HepG2 (cell line): Measurements from ENCODE around the gene ZCCHC10. TPM values are rescaled to one million over a fixed set of nuclear protein-coding genes. Genes with fewer than 3 reads are reported as not detected.

Source experiments
- HNRNPLL ChIP-seq: fragments of 200-400 bp; formaldehyde crosslinking; IDR thresholded peaks from 2 replicates; pipeline ENCODE4 v1.6.1; 2017; ENCODE audit warnings: mild to moderate bottlenecking, low read depth, low read length; ENCODE audit not compliant: poor library complexity, severe bottlenecking
- JUNB ChIP-seq: sonication (generic); formaldehyde crosslinking; IDR thresholded peaks from 2 replicates; pipeline ENCODE4 v1.8.0; 2022; ENCODE audit warnings: missing genetic modification reagents, mild to moderate bottlenecking, borderline replicate concordance
- KLF16 ChIP-seq, 2 experiments: sonication (generic) in 1 of 2; formaldehyde crosslinking in 1 of 2; IDR thresholded peaks; 2 replicates each; pipeline versions ENCODE4 v1.6.1 to v1.8.0; 2016 to 2023; ENCODE audit warnings: missing genetic modification reagents in 2 of 2, missing compliant biosample characterization in 1 of 2
- RFX5 ChIP-seq: IDR thresholded peaks from 2 replicates; pipeline ENCODE4 v1.6.1; 2011; ENCODE audit warnings: low read depth, low read length, improper control_type of control experiment
- TGIF2 ChIP-seq: IDR thresholded peaks from 2 replicates; pipeline ENCODE4 v1.6.1; 2016; ENCODE audit warnings: control low read depth, missing compliant biosample characterization
- U2AF2 ChIP-seq: fragments of 200-400 bp; formaldehyde crosslinking; IDR thresholded peaks from 2 replicates; pipeline ENCODE4 v1.6.1; 2017; ENCODE audit warnings: low read depth, mild to moderate bottlenecking, low read length
- ZKSCAN1 ChIP-seq: fragments of 150-350 bp; IDR thresholded peaks from 2 replicates; pipeline ENCODE4 v1.6.1; 2014; ENCODE audit warnings: low read length
- ZNF331 ChIP-seq: sonication (generic); formaldehyde crosslinking; IDR thresholded peaks from 2 replicates; pipeline ENCODE4 v1.4.0; 2020; ENCODE audit warnings: missing genetic modification reagents
- ZNF44 ChIP-seq: sonication (generic); formaldehyde crosslinking; IDR thresholded peaks from 2 replicates; pipeline ENCODE4 v1.5.1; 2020; ENCODE audit warnings: mild to moderate bottlenecking, missing genetic modification reagents
- ZNF569 ChIP-seq: sonication (generic); formaldehyde crosslinking; IDR thresholded peaks from 2 replicates; pipeline ENCODE4 v1.5.0; 2020; ENCODE audit warnings: mild to moderate bottlenecking, missing genetic modification reagents, moderate library complexity, borderline replicate concordance
- ZNF589 ChIP-seq: sonication (generic); formaldehyde crosslinking; conservative IDR thresholded peaks from 2 replicates; pipeline ENCODE4 v1.8.0; 2022; ENCODE audit warnings: mild to moderate bottlenecking, moderate library complexity, missing genetic modification reagents
- ZNF773 ChIP-seq: sonication (generic); formaldehyde crosslinking; IDR thresholded peaks from 2 replicates; pipeline ENCODE4 v1.4.0; 2020; ENCODE audit warnings: missing genetic modification reagents, borderline replicate concordance
- polyA plus RNA-seq, 8 experiments: library from polyadenylated mRNA; depleted of rRNA in 3 of 8; stranded (reverse) in 7 of 8; unstranded in 1 of 8; fragments of >200 nt; fragmentation: Illumina TruSeq in 4 of 8; extraction: Trizol in 4 of 8; gene quantifications; 2 replicates each; pipeline versions ENCODE4 v1.2.1 to v1.2.3, GENCODE V29; 2011 to 2016; ENCODE audit warnings: low read depth in 4 of 8, missing spikeins in 1 of 8, mixed read lengths in 1 of 8; ENCODE audit not compliant: insufficient read depth in 1 of 8
- total RNA-seq, 5 experiments: library from RNA; depleted of rRNA; stranded (reverse); fragments of >200 nt; fragmentation: Illumina TruSeq; extraction: Trizol; gene quantifications; 2 replicates each; pipeline ENCODE4 v1.2.3, GENCODE V29; 2016; ENCODE audit warnings: low read depth in 1 of 5
- TF ChIP-seq, protein P1 (sequence below): IDR thresholded peaks from 2 replicates; pipeline ENCODE4 v1.6.1; 2016; ENCODE audit warnings: mild to moderate bottlenecking
- TF ChIP-seq, protein P2 (sequence below): sonication (generic); formaldehyde crosslinking; IDR thresholded peaks from 2 replicates; pipeline ENCODE4 v1.5.1; 2020; ENCODE audit warnings: mild to moderate bottlenecking, missing genetic modification reagents
- TF ChIP-seq, protein P3 (sequence below): sonication (generic); formaldehyde crosslinking; IDR thresholded peaks from 2 replicates; pipeline ENCODE4 v1.9.0; 2021; ENCODE audit warnings: missing genetic modification reagents, borderline replicate concordance
- TF ChIP-seq, protein P4 (sequence below): sonication (generic); formaldehyde crosslinking; IDR thresholded peaks from 2 replicates; pipeline ENCODE4 v1.4.0; 2020; ENCODE audit warnings: mild to moderate bottlenecking, missing genetic modification reagents
- TF ChIP-seq, protein P5 (sequence below): sonication (generic); formaldehyde crosslinking; IDR thresholded peaks from 2 replicates; pipeline ENCODE4 v1.8.0; 2022; ENCODE audit warnings: missing genetic modification reagents, low read depth, mild to moderate bottlenecking, borderline replicate concordance

The ZCCHC10 gene
- total and polyA plus RNA-seq, 2 of the 13 experiments (the other 11 are each of a cell fraction or from before 2014, with no cell fraction given) = 40.7 to 48.2 TPM

DNA sequence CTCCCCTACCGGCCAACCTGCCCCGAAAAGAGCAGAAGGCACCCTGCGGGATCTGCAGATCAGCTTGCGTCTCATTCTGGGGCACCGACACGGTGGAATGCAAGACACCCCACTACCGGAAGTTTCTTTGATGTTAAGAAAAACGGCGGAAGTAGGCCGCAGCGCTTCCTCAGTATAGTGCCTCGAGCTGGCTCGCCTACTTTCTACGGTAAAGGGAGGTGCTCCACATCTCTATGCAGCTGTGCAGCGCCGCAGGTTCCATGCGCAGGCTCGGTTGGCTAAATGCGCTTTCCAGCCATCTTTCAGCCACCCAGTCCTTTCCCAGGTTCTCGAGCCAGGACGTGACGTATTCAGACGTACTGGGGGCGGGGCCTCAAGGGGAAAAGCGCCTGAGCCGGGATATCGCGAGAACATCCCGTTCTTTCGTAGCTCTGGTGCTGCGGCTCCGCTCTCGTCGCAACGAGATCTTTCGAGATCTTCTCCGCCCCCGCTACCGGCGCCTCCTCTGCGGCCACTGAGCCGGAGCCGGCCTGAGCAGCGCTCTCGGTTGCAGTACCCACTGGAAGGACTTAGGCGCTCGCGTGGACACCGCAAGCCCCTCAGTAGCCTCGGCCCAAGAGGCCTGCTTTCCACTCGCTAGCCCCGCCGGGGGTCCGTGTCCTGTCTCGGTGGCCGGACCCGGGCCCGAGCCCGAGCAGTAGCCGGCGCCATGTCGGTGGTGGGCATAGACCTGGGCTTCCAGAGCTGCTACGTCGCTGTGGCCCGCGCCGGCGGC is 25.4 kb upstream of the ZCCHC10 start, which contains the start of gene HSPA4 (continued):
- TF ChIP-seq, protein P1, sequence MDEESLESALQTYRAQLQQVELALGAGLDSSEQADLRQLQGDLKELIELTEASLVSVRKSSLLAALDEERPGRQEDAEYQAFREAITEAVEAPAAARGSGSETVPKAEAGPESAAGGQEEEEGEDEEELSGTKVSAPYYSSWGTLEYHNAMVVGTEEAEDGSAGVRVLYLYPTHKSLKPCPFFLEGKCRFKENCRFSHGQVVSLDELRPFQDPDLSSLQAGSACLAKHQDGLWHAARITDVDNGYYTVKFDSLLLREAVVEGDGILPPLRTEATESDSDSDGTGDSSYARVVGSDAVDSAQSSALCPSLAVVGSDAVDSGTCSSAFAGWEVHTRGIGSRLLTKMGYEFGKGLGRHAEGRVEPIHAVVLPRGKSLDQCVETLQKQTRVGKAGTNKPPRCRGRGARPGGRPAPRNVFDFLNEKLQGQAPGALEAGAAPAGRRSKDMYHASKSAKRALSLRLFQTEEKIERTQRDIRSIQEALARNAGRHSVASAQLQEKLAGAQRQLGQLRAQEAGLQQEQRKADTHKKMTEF (CRISPR knock-in tag) = peak; percentile 90
- no peak for TF ChIP-seq ZNF773 (CRISPR knock-in tag)
- TF ChIP-seq ZNF331 (CRISPR knock-in tag) = peak; percentile 59; the same call in 1 of the 2 replicates
- TF ChIP-seq, protein P2, sequence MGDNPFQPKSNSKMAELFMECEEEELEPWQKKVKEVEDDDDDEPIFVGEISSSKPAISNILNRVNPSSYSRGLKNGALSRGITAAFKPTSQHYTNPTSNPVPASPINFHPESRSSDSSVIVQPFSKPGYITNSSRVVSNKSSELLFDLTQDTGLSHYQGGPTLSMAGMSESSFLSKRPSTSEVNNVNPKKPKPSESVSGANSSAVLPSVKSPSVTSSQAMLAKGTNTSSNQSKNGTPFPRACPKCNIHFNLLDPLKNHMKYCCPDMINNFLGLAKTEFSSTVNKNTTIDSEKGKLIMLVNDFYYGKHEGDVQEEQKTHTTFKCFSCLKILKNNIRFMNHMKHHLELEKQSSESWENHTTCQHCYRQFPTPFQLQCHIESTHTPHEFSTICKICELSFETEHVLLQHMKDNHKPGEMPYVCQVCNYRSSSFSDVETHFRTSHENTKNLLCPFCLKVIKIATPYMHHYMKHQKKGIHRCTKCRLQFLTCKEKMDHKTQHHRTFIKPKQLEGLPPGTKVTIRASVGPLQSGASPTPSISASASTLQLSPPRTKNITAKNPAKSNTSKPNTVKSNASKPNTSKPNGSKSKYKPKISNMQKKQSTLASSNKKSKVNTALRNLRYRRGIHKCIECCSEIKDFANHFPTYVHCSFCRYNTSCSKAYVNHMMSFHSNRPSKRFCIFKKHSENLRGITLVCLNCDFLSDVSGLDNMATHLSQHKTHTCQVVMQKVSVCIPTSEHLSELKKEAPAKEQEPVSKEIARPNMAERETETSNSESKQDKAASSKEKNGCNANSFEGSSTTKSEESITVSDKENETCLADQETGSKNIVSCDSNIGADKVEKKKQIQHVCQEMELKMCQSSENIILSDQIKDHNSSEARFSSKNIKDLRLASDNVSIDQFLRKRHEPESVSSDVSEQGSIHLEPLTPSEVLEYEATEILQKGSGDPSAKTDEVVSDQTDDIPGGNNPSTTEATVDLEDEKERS = peak; percentile 85
- peak; percentile 94 for TF ChIP-seq HNRNPLL
- no peak for TF ChIP-seq TGIF2 (CRISPR knock-in tag)
- 0 out of 2 replicates have a peak, but pooled peaks have one; percentile 49 for TF ChIP-seq ZNF569 (CRISPR knock-in tag)
- TF ChIP-seq ZNF589 = no peak
- TF ChIP-seq JUNB (CRISPR knock-in tag) = no peak
- TF ChIP-seq, protein P3, sequence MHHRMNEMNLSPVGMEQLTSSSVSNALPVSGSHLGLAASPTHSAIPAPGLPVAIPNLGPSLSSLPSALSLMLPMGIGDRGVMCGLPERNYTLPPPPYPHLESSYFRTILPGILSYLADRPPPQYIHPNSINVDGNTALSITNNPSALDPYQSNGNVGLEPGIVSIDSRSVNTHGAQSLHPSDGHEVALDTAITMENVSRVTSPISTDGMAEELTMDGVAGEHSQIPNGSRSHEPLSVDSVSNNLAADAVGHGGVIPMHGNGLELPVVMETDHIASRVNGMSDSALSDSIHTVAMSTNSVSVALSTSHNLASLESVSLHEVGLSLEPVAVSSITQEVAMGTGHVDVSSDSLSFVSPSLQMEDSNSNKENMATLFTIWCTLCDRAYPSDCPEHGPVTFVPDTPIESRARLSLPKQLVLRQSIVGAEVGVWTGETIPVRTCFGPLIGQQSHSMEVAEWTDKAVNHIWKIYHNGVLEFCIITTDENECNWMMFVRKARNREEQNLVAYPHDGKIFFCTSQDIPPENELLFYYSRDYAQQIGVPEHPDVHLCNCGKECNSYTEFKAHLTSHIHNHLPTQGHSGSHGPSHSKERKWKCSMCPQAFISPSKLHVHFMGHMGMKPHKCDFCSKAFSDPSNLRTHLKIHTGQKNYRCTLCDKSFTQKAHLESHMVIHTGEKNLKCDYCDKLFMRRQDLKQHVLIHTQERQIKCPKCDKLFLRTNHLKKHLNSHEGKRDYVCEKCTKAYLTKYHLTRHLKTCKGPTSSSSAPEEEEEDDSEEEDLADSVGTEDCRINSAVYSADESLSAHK = no peak
- TF ChIP-seq ZNF44 (CRISPR knock-in tag) = 0 out of 2 replicates have a peak, but pooled peaks have one; percentile 15
- TF ChIP-seq, protein P4, sequence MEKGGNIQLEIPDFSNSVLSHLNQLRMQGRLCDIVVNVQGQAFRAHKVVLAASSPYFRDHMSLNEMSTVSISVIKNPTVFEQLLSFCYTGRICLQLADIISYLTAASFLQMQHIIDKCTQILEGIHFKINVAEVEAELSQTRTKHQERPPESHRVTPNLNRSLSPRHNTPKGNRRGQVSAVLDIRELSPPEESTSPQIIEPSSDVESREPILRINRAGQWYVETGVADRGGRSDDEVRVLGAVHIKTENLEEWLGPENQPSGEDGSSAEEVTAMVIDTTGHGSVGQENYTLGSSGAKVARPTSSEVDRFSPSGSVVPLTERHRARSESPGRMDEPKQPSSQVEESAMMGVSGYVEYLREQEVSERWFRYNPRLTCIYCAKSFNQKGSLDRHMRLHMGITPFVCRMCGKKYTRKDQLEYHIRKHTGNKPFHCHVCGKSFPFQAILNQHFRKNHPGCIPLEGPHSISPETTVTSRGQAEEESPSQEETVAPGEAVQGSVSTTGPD (CRISPR knock-in tag) = no peak
- TF ChIP-seq KLF16 (CRISPR knock-in tag; IDR thresholded peaks at IDR 0.05) = peak in 1 of 2 experiments; percentile 88; a peak in 2 of 4 replicates
- no peak for TF ChIP-seq U2AF2
- TF ChIP-seq RFX5 = no peak
- TF ChIP-seq ZKSCAN1 = no peak
- TF ChIP-seq, protein P5, sequence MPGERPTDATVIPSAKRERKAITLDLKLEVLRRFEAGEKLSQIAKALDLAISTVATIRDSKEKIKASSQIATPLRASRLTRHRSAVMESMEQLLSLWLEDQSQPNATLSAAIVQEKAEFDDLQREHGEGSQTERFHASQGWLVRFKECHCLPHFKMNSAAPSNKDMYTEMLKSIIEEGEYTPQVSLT (CRISPR knock-in tag) = no peak
